Measurements from ENCODE around the gene NOL4. TPM values are rescaled to one million over a fixed set of nuclear protein-coding genes. Genes with fewer than 3 reads are reported as not detected.

NOL4 gene
- polyA plus RNA-seq, 1 donor, result 6.5 TPM

- DNase-seq, result no peak
- Histone ChIP-seq H3K27ac (ENCODE audit: low read length) (peak overlapping the region; percentile 62), H3K9me3 (ENCODE audit: control insufficient read depth, low read depth, low read length) (peaks cover 12% of the 10 kb centered on the region), H3K4me3 (ENCODE audit: low read length) (peak overlapping the region; percentile 66), H3K27me3 (ENCODE audit: control insufficient read depth, insufficient read depth, low read length) (peaks cover 33% of the 10 kb centered on the region), H3K36me3 (ENCODE audit: control insufficient read depth, insufficient read depth, low read length) (no peaks in the 10 kb centered on the region), H3K4me1 (ENCODE audit: control insufficient read depth, insufficient read depth, low read length) (peaks cover 11% of the 10 kb centered on the region)
- WGBS (ENCODE audit: insufficient coverage, low lambda C conversion rate), result 0% methylated on average over 4 of the region's 11 CpGs
These were observed 755 bp downstream of the NOL4 start for GRCh38 chr18:34223893-34224422.

- DNase-seq, result peak in 1 of 2 donors; percentile 30
- WGBS (ENCODE audit: insufficient coverage, low lambda C conversion rate), result no CpG with 5 or more reads among the region's 51 CpGs
- peaks cover 11% of the 10 kb centered on the region for H3K4me1 ChIP-seq (ENCODE audit: control insufficient read depth, insufficient read depth, low read length)
- peak overlapping the region; percentile 66 for H3K4me3 ChIP-seq (ENCODE audit: low read length)
- peaks cover 33% of the 10 kb centered on the region for H3K27me3 ChIP-seq (ENCODE audit: control insufficient read depth, insufficient read depth, low read length)
- peak overlapping the region; percentile 27 for H3K27ac ChIP-seq (ENCODE audit: low read length)
- peaks cover 12% of the 10 kb centered on the region for H3K9me3 ChIP-seq (ENCODE audit: control insufficient read depth, low read depth, low read length)
- no peaks in the 10 kb centered on the region for H3K36me3 ChIP-seq (ENCODE audit: control insufficient read depth, insufficient read depth, low read length)
These were observed 1.4 kb downstream of the NOL4 start for GRCh38 chr18:34223164-34223892.

- peak overlapping the region; percentile 66 for H3K4me3 ChIP-seq (ENCODE audit: low read length)
- no CpG with 5 or more reads among the region's 68 CpGs for WGBS (ENCODE audit: insufficient coverage, low lambda C conversion rate)
- H3K36me3 ChIP-seq (ENCODE audit: control insufficient read depth, insufficient read depth, low read length), result no peaks in the 10 kb centered on the region
- peak in 1 of 2 donors; percentile 65 for DNase-seq
- H3K27me3 ChIP-seq (ENCODE audit: control insufficient read depth, insufficient read depth, low read length), result peaks cover 33% of the 10 kb centered on the region
- H3K27ac ChIP-seq (ENCODE audit: low read length), result peak overlapping the region; percentile 27
- peaks cover 12% of the 10 kb centered on the region for H3K9me3 ChIP-seq (ENCODE audit: control insufficient read depth, low read depth, low read length)
- peaks cover 8% of the 10 kb centered on the region for H3K4me1 ChIP-seq (ENCODE audit: control insufficient read depth, insufficient read depth, low read length)
These were observed 2.2 kb downstream of the NOL4 start for GRCh38 chr18:34222307-34223163.

DNA sequence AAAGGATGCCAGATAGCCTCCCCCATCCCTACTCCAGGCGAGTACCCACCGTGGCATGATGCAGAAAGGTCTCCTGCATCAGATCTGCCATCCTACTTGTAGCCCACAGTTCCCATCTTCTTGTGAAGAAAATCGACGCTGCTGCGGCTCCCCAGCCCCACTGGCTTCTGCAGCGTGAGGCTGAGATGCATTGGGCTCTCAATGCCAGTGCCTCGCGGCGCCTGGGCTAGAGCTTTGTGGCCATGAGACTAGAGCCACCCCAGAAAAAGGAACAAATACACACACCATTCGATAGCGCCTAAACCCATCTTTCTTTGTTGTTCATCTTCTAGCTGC is 2.8 kb downstream of the NOL4 start:
- peaks cover 33% of the 10 kb centered on the region for H3K27me3 ChIP-seq (ENCODE audit: control insufficient read depth, insufficient read depth, low read length)
- H3K27ac ChIP-seq (ENCODE audit: low read length), result no peak overlapping the region
- peak overlapping the region; percentile 66 for H3K4me3 ChIP-seq (ENCODE audit: low read length)
- peaks cover 12% of the 10 kb centered on the region for H3K9me3 ChIP-seq (ENCODE audit: control insufficient read depth, low read depth, low read length)
- no peaks in the 10 kb centered on the region for H3K36me3 ChIP-seq (ENCODE audit: control insufficient read depth, insufficient read depth, low read length)
- DNase-seq, result no peak
- H3K4me1 ChIP-seq (ENCODE audit: control insufficient read depth, insufficient read depth, low read length), result peaks cover 5% of the 10 kb centered on the region
- no CpG with 5 or more reads among the region's 11 CpGs for WGBS (ENCODE audit: insufficient coverage, low lambda C conversion rate)

GRCh38 chr18:34220081-34220815 is 4.5 kb downstream of the NOL4 start:
- H3K9me3 ChIP-seq (ENCODE audit: control insufficient read depth, low read depth, low read length), result peaks cover 12% of the 10 kb centered on the region
- peaks cover 33% of the 10 kb centered on the region for H3K27me3 ChIP-seq (ENCODE audit: control insufficient read depth, insufficient read depth, low read length)
- no peaks in the 10 kb centered on the region for H3K36me3 ChIP-seq (ENCODE audit: control insufficient read depth, insufficient read depth, low read length)
- WGBS (ENCODE audit: insufficient coverage, low lambda C conversion rate), result 100% methylated on average over 2 of the region's 6 CpGs
- peaks cover 3% of the 10 kb centered on the region for H3K4me1 ChIP-seq (ENCODE audit: control insufficient read depth, insufficient read depth, low read length)
- DNase-seq, result no peak
- H3K27ac ChIP-seq (ENCODE audit: low read length), result no peak overlapping the region
- no peak overlapping the region for H3K4me3 ChIP-seq (ENCODE audit: low read length)

DNA sequence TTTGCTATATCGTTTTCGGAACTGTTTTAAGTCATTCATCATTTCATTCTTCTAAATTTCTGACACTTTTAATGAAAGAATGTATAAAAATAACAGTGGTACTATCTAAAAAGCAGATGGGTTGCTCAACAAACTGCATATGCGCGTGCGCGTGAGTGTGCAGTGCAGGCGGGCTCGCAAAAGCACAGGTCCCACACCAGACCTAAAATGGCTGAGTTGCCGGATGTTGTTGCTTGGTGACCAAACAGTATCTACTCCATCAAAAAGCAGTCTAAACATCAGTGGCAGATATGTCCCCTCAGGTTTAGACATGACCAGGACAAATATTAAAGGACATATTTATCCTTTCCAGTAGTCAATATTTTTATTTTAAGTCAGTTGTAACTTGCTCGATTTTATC is 5.1 kb downstream of the NOL4 start:
- no peak for DNase-seq
- peaks cover 3% of the 10 kb centered on the region for H3K4me1 ChIP-seq (ENCODE audit: control insufficient read depth, insufficient read depth, low read length)
- no peak overlapping the region for H3K27ac ChIP-seq (ENCODE audit: low read length)
- H3K27me3 ChIP-seq (ENCODE audit: control insufficient read depth, insufficient read depth, low read length), result peaks cover 30% of the 10 kb centered on the region
- no peaks in the 10 kb centered on the region for H3K36me3 ChIP-seq (ENCODE audit: control insufficient read depth, insufficient read depth, low read length)
- H3K9me3 ChIP-seq (ENCODE audit: control insufficient read depth, low read depth, low read length), result peaks cover 12% of the 10 kb centered on the region
- no peak overlapping the region for H3K4me3 ChIP-seq (ENCODE audit: low read length)
- 75% methylated on average over 1 of the region's 10 CpGs for WGBS (ENCODE audit: insufficient coverage, low lambda C conversion rate)

DNA sequence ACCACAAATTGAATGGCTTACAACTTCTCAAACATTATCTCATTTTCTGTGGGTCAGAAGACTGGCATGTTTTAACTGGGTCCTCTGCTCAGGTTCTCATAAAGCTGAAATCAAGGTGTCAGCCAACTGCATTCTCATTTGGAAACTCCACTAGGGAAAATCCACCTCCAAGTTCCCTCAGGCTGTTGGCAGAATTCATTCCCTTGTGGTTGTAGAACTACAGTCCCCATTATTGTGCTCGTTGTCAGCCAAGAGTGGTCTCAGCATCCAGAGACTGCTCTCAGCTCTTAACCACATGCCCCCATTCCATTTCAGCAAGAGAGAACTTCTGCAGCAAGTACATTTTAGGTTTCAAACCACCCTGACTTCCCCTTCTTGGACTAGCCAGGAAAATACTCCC is 12.2 kb downstream of the NOL4 start:
- Histone ChIP-seq H3K27me3 (ENCODE audit: control insufficient read depth, insufficient read depth, low read length) (no peaks in the 10 kb centered on the region), H3K27ac (ENCODE audit: low read length) (no peak overlapping the region), H3K4me1 (ENCODE audit: control insufficient read depth, insufficient read depth, low read length) (no peaks in the 10 kb centered on the region), H3K4me3 (ENCODE audit: low read length) (no peak overlapping the region), H3K9me3 (ENCODE audit: control insufficient read depth, low read depth, low read length) (no peaks in the 10 kb centered on the region), H3K36me3 (ENCODE audit: control insufficient read depth, insufficient read depth, low read length) (no peaks in the 10 kb centered on the region)
- no CpG with 5 or more reads among the region's 1 CpG for WGBS (ENCODE audit: insufficient coverage, low lambda C conversion rate)
- no peak for DNase-seq

DNA sequence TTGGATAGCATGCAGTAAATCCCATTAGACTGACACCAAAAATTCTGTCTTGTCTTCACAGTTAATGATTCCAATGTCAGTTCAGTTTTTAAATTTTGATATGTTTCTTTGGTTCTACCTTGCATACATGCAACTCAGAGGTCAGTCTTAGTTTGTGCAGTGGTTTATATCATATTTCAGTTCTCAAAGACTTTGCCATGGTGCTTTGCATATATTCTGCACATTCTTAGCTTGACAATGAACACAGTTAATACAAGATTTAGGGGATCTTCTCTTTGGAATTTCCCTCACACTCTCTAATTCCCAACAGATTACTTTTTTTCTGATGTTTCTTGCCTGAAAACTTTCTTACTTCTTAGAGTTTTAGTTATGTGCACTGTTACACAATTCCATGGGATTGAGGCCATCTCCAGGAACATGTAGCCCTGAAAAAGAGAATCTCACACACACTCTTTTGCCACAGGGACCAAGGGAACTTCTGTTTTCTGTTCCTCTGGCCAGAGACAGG is 17.3 kb downstream of the NOL4 start:
- DNase-seq, result no peak
- Histone ChIP-seq H3K27ac (ENCODE audit: low read length) (no peak overlapping the region), H3K27me3 (ENCODE audit: control insufficient read depth, insufficient read depth, low read length) (no peaks in the 10 kb centered on the region), H3K4me3 (ENCODE audit: low read length) (no peak overlapping the region), H3K9me3 (ENCODE audit: control insufficient read depth, low read depth, low read length) (no peaks in the 10 kb centered on the region), H3K36me3 (ENCODE audit: control insufficient read depth, insufficient read depth, low read length) (no peaks in the 10 kb centered on the region), H3K4me1 (ENCODE audit: control insufficient read depth, insufficient read depth, low read length) (no peaks in the 10 kb centered on the region)

DNA sequence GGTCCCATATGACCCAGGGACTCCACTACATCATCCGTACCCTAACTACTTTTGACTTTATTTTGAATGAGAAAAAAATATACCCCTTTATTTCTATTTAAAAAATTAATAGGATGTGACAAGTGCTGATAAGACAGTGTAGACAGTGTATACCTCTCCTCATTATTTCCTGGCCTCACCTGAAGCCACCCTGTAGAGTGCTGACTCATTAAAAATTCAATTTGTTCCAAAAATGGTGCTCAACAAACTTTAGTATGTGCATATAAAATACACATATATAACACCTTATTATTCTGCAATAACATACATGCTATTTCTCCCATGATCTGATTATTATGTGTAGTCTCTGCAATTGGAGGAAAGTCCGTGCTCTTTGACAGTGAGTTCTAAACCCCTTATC is 20.8 kb downstream of the NOL4 start:
- Histone ChIP-seq H3K27me3 (ENCODE audit: control insufficient read depth, insufficient read depth, low read length) (no peaks in the 10 kb centered on the region), H3K4me1 (ENCODE audit: control insufficient read depth, insufficient read depth, low read length) (no peaks in the 10 kb centered on the region), H3K9me3 (ENCODE audit: control insufficient read depth, low read depth, low read length) (no peaks in the 10 kb centered on the region), H3K27ac (ENCODE audit: low read length) (no peak overlapping the region), H3K4me3 (ENCODE audit: low read length) (no peak overlapping the region), H3K36me3 (ENCODE audit: control insufficient read depth, insufficient read depth, low read length) (no peaks in the 10 kb centered on the region)
- WGBS (ENCODE audit: insufficient coverage, low lambda C conversion rate), result 80% methylated on average over 1 of the region's 2 CpGs
- no peak for DNase-seq

- H3K4me1 ChIP-seq (ENCODE audit: control insufficient read depth, insufficient read depth, low read length), result no peaks in the 10 kb centered on the region
- no peak for DNase-seq
- H3K4me3 ChIP-seq (ENCODE audit: low read length), result no peak overlapping the region
- no peaks in the 10 kb centered on the region for H3K36me3 ChIP-seq (ENCODE audit: control insufficient read depth, insufficient read depth, low read length)
- peaks cover 2% of the 10 kb centered on the region for H3K9me3 ChIP-seq (ENCODE audit: control insufficient read depth, low read depth, low read length)
- no peak overlapping the region for H3K27ac ChIP-seq (ENCODE audit: low read length)
- no peaks in the 10 kb centered on the region for H3K27me3 ChIP-seq (ENCODE audit: control insufficient read depth, insufficient read depth, low read length)
These were observed 28.5 kb downstream of the NOL4 start for GRCh38 chr18:34196256-34196655.

Data from large intestine (tissue), 3 donors.